ENCODE results near the gene TACC3. TPM values are rescaled to one million over a fixed set of nuclear protein-coding genes. Genes with fewer than 3 reads are reported as not detected.

TACC3 gene
- total and polyA plus RNA-seq, 9 donors: 2.1 to 10.4 (median 6.0) TPM

- TF ChIP-seq CTCF (IDR thresholded peaks at IDR 0.05) (no peak), EP300 (IDR thresholded peaks at IDR 0.05) (no peak), POLR2A (IDR thresholded peaks at IDR 0.05) (no peak)
- Histone ChIP-seq H3K36me3 (no peaks in the 10 kb centered on the region), H3K27me3 (no peaks in the 10 kb centered on the region), H3K4me1 (ENCODE audit: insufficient read depth) (peaks cover 2% of the 10 kb centered on the region), H3K9me3 (no peaks in the 10 kb centered on the region), H3K27ac (no peak overlapping the region), H3K4me3 (no peak overlapping the region)
- intact Hi-C loops (cut with DNase I): no loop called here
- no peak for DNase-seq
- 85 to 91% (median 91%) methylated on average over 14 of the region's 14 CpGs for WGBS, 3 donors
Observed at GRCh38 chr4:1744552-1744951, 23.2 kb downstream of the TACC3 start.

- intact Hi-C loops (cut with DNase I): loop anchor here (5.0 kb wide), 2 partner anchors 62 to 152 kb away; no protein-coding TSS in a partner anchor
- no peak for TF ChIP-seq POLR2A (IDR thresholded peaks at IDR 0.05)
- no peak for TF ChIP-seq EP300 (IDR thresholded peaks at IDR 0.05)
- no peak for TF ChIP-seq CTCF (IDR thresholded peaks at IDR 0.05)
- DNase-seq: no peak
- H3K4me1 ChIP-seq (ENCODE audit: insufficient read depth): peaks cover 2% of the 10 kb centered on the region
- H3K36me3 ChIP-seq: no peaks in the 10 kb centered on the region
- H3K4me3 ChIP-seq: no peak overlapping the region
- no peak overlapping the region for H3K27ac ChIP-seq
- no peaks in the 10 kb centered on the region for H3K27me3 ChIP-seq
- 92% methylated on average over 13 of the region's 13 CpGs for WGBS, 3 donors
- H3K9me3 ChIP-seq: no peaks in the 10 kb centered on the region
Observed at GRCh38 chr4:1745165-1745564, 23.8 kb downstream of the TACC3 start.

GRCh38 chr4:1745697-1746096 lies 24.4 kb downstream of the TACC3 start:
- H3K4me1 ChIP-seq (ENCODE audit: insufficient read depth): peaks cover 2% of the 10 kb centered on the region
- DNase-seq: no peak
- no peaks in the 10 kb centered on the region for H3K9me3 ChIP-seq
- TF ChIP-seq POLR2A (IDR thresholded peaks at IDR 0.05) (no peak), EP300 (IDR thresholded peaks at IDR 0.05) (no peak)
- intact Hi-C loops (cut with DNase I): loop anchor here (5.0 kb wide), 2 partner anchors 62 to 152 kb away; no protein-coding TSS in a partner anchor
- H3K27me3 ChIP-seq: no peaks in the 10 kb centered on the region
- WGBS, 3 donors: 80 to 94% (median 87%) methylated on average over 12 of the region's 12 CpGs
- no peaks in the 10 kb centered on the region for H3K36me3 ChIP-seq
- no peak overlapping the region for H3K4me3 ChIP-seq
- no peak overlapping the region for H3K27ac ChIP-seq

GRCh38 chr4:1746265-1746691 lies 25.0 kb downstream of the TACC3 start:
- peak; percentile 55 to 77 (median 63) for DNase-seq
- intact Hi-C loops (cut with DNase I): loop anchor here (5.0 kb wide), 2 partner anchors 61 to 151 kb away; no protein-coding TSS in a partner anchor
- Histone ChIP-seq H3K4me1 (ENCODE audit: insufficient read depth) (peaks cover 2% of the 10 kb centered on the region), H3K27ac (no peak overlapping the region), H3K9me3 (no peaks in the 10 kb centered on the region), H3K27me3 (no peaks in the 10 kb centered on the region), H3K36me3 (no peaks in the 10 kb centered on the region), H3K4me3 (no peak overlapping the region)
- no peak for TF ChIP-seq POLR2A (IDR thresholded peaks at IDR 0.05)
- TF ChIP-seq CTCF (IDR thresholded peaks at IDR 0.05): peak in 2 of 3 donors; percentile 65 to 67
- no peak for TF ChIP-seq EP300 (IDR thresholded peaks at IDR 0.05)
- 13 to 27% (median 14%) methylated on average over 5 to 17 of the region's 17 CpGs for WGBS, 3 donors

- Histone ChIP-seq H3K36me3 (no peaks in the 10 kb centered on the region), H3K27me3 (no peaks in the 10 kb centered on the region), H3K27ac (no peak overlapping the region), H3K9me3 (no peaks in the 10 kb centered on the region), H3K4me3 (no peak overlapping the region), H3K4me1 (ENCODE audit: insufficient read depth) (peaks cover 2% of the 10 kb centered on the region)
- intact Hi-C loops (cut with DNase I): loop anchor here (5.0 kb wide), 2 partner anchors 60 to 150 kb away; no protein-coding TSS in a partner anchor
- no peak for DNase-seq
- WGBS, 3 donors: 79 to 85% (median 82%) methylated on average over 33 of the region's 33 CpGs
- no peak for TF ChIP-seq POLR2A (IDR thresholded peaks at IDR 0.05)
- TF ChIP-seq EP300 (IDR thresholded peaks at IDR 0.05): no peak
- TF ChIP-seq CTCF (IDR thresholded peaks at IDR 0.05): no peak
Observed at GRCh38 chr4:1746919-1747602, 25.7 kb downstream of the TACC3 start.
